Endothelial cell of coronary artery (primary cell): ENCODE data around the gene NFILZ. TPM values are rescaled to one million over a fixed set of nuclear protein-coding genes. Genes with fewer than 3 reads are reported as not detected.

Experiments used
- total RNA-seq: library from RNA; depleted of rRNA; stranded (reverse); fragments of >200 nt; gene quantifications from 2 replicates; pipeline ENCODE4 v1.2.3, GENCODE V29; 2014

NFILZ gene, protein sequence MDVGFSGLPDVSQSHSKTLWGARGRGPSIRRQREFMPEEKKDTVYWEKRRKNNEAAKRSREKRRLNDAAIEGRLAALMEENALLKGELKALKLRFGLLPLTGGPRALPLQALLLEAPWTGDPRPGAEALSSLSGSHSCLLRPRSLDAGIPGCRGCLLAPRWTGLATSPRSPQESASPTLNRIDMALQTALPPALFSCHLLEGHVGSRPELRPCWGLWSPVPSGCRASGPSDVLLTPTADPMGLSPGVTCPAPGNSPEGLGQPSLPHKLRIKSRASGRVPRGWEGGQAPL
- not detected in 2 replicates for total RNA-seq

DNA sequence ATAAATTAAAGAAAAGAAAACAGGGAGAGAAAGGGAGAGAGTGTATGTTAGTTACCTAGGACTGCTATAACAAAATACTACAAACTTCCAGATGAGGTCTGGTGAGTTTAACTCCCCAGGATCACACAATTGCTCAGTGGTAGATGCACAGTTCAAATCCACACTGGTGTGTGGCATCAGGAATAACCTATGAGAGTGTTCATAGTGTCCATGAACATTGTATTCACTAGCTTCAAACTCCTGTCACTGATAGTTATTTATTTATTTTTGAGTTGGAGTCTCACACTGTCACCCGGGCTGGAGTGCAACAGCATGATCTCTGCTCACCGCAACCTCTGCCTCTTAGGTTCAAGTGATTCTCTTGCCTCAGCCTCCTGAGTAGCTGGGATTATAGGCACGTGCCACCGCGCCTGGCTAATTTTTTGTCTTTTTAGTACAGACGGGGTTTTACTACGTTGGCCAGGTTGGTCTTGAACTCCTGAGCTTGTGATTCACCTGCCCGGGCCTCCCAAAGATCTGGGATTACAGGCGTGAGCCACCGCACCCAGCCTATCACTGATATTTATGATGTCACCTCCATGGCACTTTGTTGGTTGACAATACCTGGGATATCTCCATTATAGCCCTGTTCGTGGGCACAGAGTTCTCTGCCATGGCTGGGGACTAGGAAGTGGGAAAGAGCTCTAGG lies at the start of gene NFILZ:
Gene NFILZ, plus strand, starts transcription at position 638 of the 688 bp plus-strand sequence. CDS start 46,133 bp downstream, outside the sequence.

GRCh38 chr19:8610041-8610935 lies 20.1 kb upstream of the NFILZ start, which contains the start of gene ADAMTS10:
Gene ADAMTS10 (minus strand): TSS chr19:8610715. CDS start chr19:8605710, 5,005 bp downstream.

Other genes starting within 250 kb of the NFILZ start
- 60.2 and 82.3 TPM in 2 replicates for gene RAB11B, start 240.3 kb upstream of the NFILZ start, total RNA-seq
- 89.6 and 160 TPM in 2 replicates for gene MARCHF2, start 217.3 kb upstream of the NFILZ start, total RNA-seq
- 79.4 and 116 TPM in 2 replicates for gene HNRNPM, start 185.7 kb upstream of the NFILZ start, total RNA-seq
- not detected in 2 replicates for gene PRAM1, start 128.0 kb upstream of the NFILZ start, total RNA-seq
- 2.7 and 5.9 TPM in 2 replicates for gene ZNF414, start 116.5 kb upstream of the NFILZ start, total RNA-seq
- gene MYO1F, start 53.2 kb upstream of the NFILZ start, total RNA-seq, result 0.09 and 0.28 TPM in 2 replicates
- gene ADAMTS10, start 19.9 kb upstream of the NFILZ start, total RNA-seq, result 2.2 and 11.6 TPM in 2 replicates
- gene ACTL9, start 68.2 kb downstream of the NFILZ start, total RNA-seq, result not detected in 2 replicates
- not detected in 2 replicates for gene OR2Z1, start 91.0 kb downstream of the NFILZ start, total RNA-seq
- gene ZNF558, start 201.7 kb downstream of the NFILZ start, total RNA-seq, result 0.54 and 4.1 TPM in 2 replicates
- gene MBD3L1, start 201.7 kb downstream of the NFILZ start, total RNA-seq, result not detected in 2 replicates